H1 (cell line): ENCODE data around the gene KIAA0513. TPM values are rescaled to one million over a fixed set of nuclear protein-coding genes. Genes with fewer than 3 reads are reported as not detected.

ENCODE experiments used
- CTCF ChIA-PET: fragments of 300-600 bp; sonication (Branson Sonifier 250); formaldehyde crosslinking; loops from one replicate; lab custom pipeline; 2021; ENCODE audit not compliant: partially characterized antibody; lab: Charles Lee
- POLR2A ChIA-PET: fragments of 300-600 bp; sonication (Branson Sonifier 250); formaldehyde crosslinking; loops from one replicate; lab custom pipeline; 2021; ENCODE audit warnings: inconsistent platforms; ENCODE audit not compliant: partially characterized antibody; lab: Charles Lee
- DNase-seq, 2 experiments: peaks; one replicate each; pipeline versions ENCODE4 v3.0.0 to v3.0.0-alpha.2; 2010 to 2022; ENCODE audit warnings: low spot score in 2 of 2, low read depth in 1 of 2, mixed read lengths in 1 of 2
- FAIRE-seq: peaks from 2 replicates; lab custom pipeline; 2011; peaks lifted over from hg19 to GRCh38; lab: Jason Lieb, UNC
- H2AFZ ChIP-seq: 2 replicates; pipeline ENCODE4 v1.8.1; 2012; ENCODE audit warnings: low read length, inconsistent platforms
- H2AK5ac ChIP-seq: 2 replicates; pipeline ENCODE4 v1.6.1; 2013; ENCODE audit warnings: low read depth, low read length
- H2BK120ac ChIP-seq: replicated peaks from 2 replicates; pipeline ENCODE3; 2013; ENCODE audit warnings: low read depth, low read length, inconsistent platforms
- H2BK12ac ChIP-seq: 2 replicates; pipeline ENCODE4 v1.6.1; 2013; ENCODE audit warnings: low read depth, low read length
- H2BK15ac ChIP-seq: 2 replicates; pipeline ENCODE4 v1.6.1; 2013; ENCODE audit warnings: low read length
- H2BK20ac ChIP-seq: 2 replicates; pipeline ENCODE4 v1.6.1; 2013; ENCODE audit warnings: low read length
- H2BK5ac ChIP-seq: 2 replicates; pipeline ENCODE4 v1.6.1; 2013; ENCODE audit warnings: low read depth, low read length
- H3K14ac ChIP-seq: 2 replicates; pipeline ENCODE4 v1.6.1; 2013; ENCODE audit warnings: inconsistent platforms; ENCODE audit not compliant: insufficient read length
- H3K18ac ChIP-seq: 2 replicates; pipeline ENCODE4 v1.6.1; 2013; ENCODE audit warnings: low read length; ENCODE audit errors: extremely low read depth
- H3K23ac ChIP-seq: 2 replicates; pipeline ENCODE4 v1.6.1; 2013; ENCODE audit warnings: inconsistent platforms; ENCODE audit not compliant: insufficient read length
- H3K23me2 ChIP-seq: 2 replicates; pipeline ENCODE4 v1.6.1; 2013; ENCODE audit warnings: low read depth, low read length
- H3K27ac ChIP-seq: 2 replicates; pipeline ENCODE4 v1.6.1; 2011; ENCODE audit warnings: low read depth, low read length, inconsistent platforms
- H3K27me3 ChIP-seq, 4 experiments: replicated peaks in 1 of 4; 1 replicate in 1 of 4; 2 replicates in 3 of 4; pipeline versions ENCODE4 v1.6.1 to v1.8.1; 2011 to 2013; ENCODE audit warnings: low read length in 3 of 4, mild to moderate bottlenecking in 3 of 4, inconsistent platforms in 2 of 4, mixed read lengths in 2 of 4, moderate library complexity in 1 of 4; ENCODE audit not compliant: control insufficient read depth in 3 of 4, insufficient read depth in 3 of 4; ENCODE audit errors: extremely low read depth in 1 of 4
- H3K36me3 ChIP-seq, 4 experiments: 2 replicates each; pipeline versions ENCODE4 v1.6.1 to v1.8.1; 2011 to 2013; ENCODE audit warnings: mild to moderate bottlenecking in 4 of 4, low read length in 3 of 4, moderate library complexity in 2 of 4, control low read depth in 1 of 4, inconsistent platforms in 1 of 4; ENCODE audit not compliant: insufficient read depth in 4 of 4, control insufficient read depth in 2 of 4
- H3K4ac ChIP-seq: replicated peaks from 2 replicates; pipeline ENCODE3; 2013; ENCODE audit warnings: low read length, low read depth, mixed read lengths, inconsistent platforms; ENCODE audit not compliant: insufficient read length
- H3K4me1 ChIP-seq, 4 experiments: replicated peaks in 1 of 4; 1 replicate in 1 of 4; 2 replicates in 3 of 4; pipeline versions ENCODE4 v1.6.1 to v1.8.1; 2011 to 2013; ENCODE audit warnings: low read length in 3 of 4, inconsistent platforms in 2 of 4, mixed read lengths in 1 of 4; ENCODE audit not compliant: insufficient read depth in 4 of 4, control insufficient read depth in 3 of 4
- H3K4me2 ChIP-seq, 2 experiments: 2 replicates each; pipeline versions ENCODE4 v1.6.1 to v1.8.1; 2011 to 2013; ENCODE audit warnings: low read depth in 2 of 2, low read length in 2 of 2, control low read depth in 1 of 2, inconsistent platforms in 1 of 2, mild to moderate bottlenecking in 1 of 2; ENCODE audit not compliant: insufficient read depth in 1 of 2
- H3K4me3 ChIP-seq, 4 experiments: fragments of 200-600, 300-600 bp in 1 of 4; sonication (generic), shearing (Covaris generic), sonication (Bioruptor Twin) in 1 of 4; 2 replicates each; pipeline versions ENCODE4 v1.5.1 to v1.8.1; 2011 to 2016; ENCODE audit warnings: low read length in 4 of 4, low read depth in 3 of 4, control low read depth in 2 of 4, inconsistent platforms in 2 of 4, mild to moderate bottlenecking in 2 of 4, mixed read lengths in 1 of 4, moderate library complexity in 1 of 4; ENCODE audit not compliant: insufficient read depth in 2 of 4; ENCODE audit errors: extremely low read depth in 1 of 4
- H3K56ac ChIP-seq: replicated peaks from 2 replicates; pipeline ENCODE3; 2013; ENCODE audit warnings: low read depth, mild to moderate bottlenecking, mixed read lengths, low read length, inconsistent platforms; ENCODE audit not compliant: insufficient read length
- H3K79me1 ChIP-seq: 2 replicates; pipeline ENCODE4 v1.6.1; 2013; ENCODE audit warnings: low read depth, low read length, control low read depth
- H3K79me2 ChIP-seq, 2 experiments: 2 replicates each; pipeline versions ENCODE4 v1.6.1 to v1.8.1; 2012 to 2013; ENCODE audit warnings: low read length in 2 of 2, mild to moderate bottlenecking in 2 of 2, inconsistent platforms in 1 of 2; ENCODE audit not compliant: insufficient read depth in 2 of 2, control insufficient read depth in 1 of 2
- H3K9ac ChIP-seq, 4 experiments: replicated peaks in 1 of 4; 1 replicate in 1 of 4; 2 replicates in 3 of 4; pipeline versions ENCODE4 v1.6.1 to v1.8.1; 2011 to 2013; ENCODE audit warnings: low read depth in 3 of 4, low read length in 3 of 4, control low read depth in 2 of 4, mild to moderate bottlenecking in 2 of 4, moderate library complexity in 2 of 4, inconsistent platforms in 1 of 4; ENCODE audit errors: extremely low read depth in 1 of 4
- H3K9me3 ChIP-seq, 2 experiments: 2 replicates each; pipeline versions ENCODE4 v1.6.1 to v1.8.1; 2012 to 2013; ENCODE audit warnings: mild to moderate bottlenecking in 2 of 2, moderate library complexity in 2 of 2, control low read depth in 1 of 2, inconsistent platforms in 1 of 2, low read depth in 1 of 2, low read length in 1 of 2, mixed read lengths in 1 of 2; ENCODE audit not compliant: insufficient read depth in 2 of 2
- H4K20me1 ChIP-seq, 2 experiments: replicated peaks in 1 of 2; 2 replicates each; pipeline versions ENCODE3 to v1.8.1; 2011 to 2013; ENCODE audit warnings: inconsistent platforms in 2 of 2, low read length in 2 of 2, mild to moderate bottlenecking in 1 of 2; ENCODE audit not compliant: insufficient read depth in 2 of 2, control insufficient read depth in 1 of 2
- H4K5ac ChIP-seq: 2 replicates; pipeline ENCODE4 v1.6.1; 2013; ENCODE audit warnings: low read length, low read depth, mixed read lengths, inconsistent platforms; ENCODE audit not compliant: insufficient read length
- H4K8ac ChIP-seq: 2 replicates; pipeline ENCODE4 v1.8.0; 2013; ENCODE audit warnings: mild to moderate bottlenecking, moderate library complexity, low read length, inconsistent platforms; ENCODE audit not compliant: insufficient read depth; ENCODE audit errors: extremely low read depth
- H4K91ac ChIP-seq: replicated peaks from 2 replicates; pipeline ENCODE3; 2013; ENCODE audit warnings: low read length, mixed read lengths, inconsistent platforms; ENCODE audit not compliant: insufficient read length
- FOSL1 ChIP-seq: IDR thresholded peaks from 2 replicates; pipeline ENCODE4 v1.6.1; 2011; ENCODE audit warnings: mild to moderate bottlenecking, low read depth, low read length, moderate library complexity; ENCODE audit not compliant: insufficient read depth
- WGBS, 2 experiments: shearing (Covaris generic) in 1 of 2; methylation state at CpG; one replicate each; pipeline versions ENCODE4 v1.1.6 to v1.1.7; 2013 to 2015; ENCODE audit warnings: low lambda C conversion rate in 2 of 2, mixed read lengths in 2 of 2, inconsistent platforms in 1 of 2, low coverage in 1 of 2, missing lambda C conversion rate in 1 of 2; ENCODE audit not compliant: insufficient replicate concordance in 2 of 2, insufficient coverage in 1 of 2, insufficient read length in 1 of 2; ENCODE audit errors: extremely low coverage in 1 of 2, missing lambda C conversion rate in 1 of 2; 5-methylcytosine and 5-hydroxymethylcytosine counted together
- polyA plus RNA-seq, 7 experiments: library from polyadenylated mRNA; depleted of rRNA in 3 of 7; stranded (reverse) in 5 of 7; unstranded in 2 of 7; fragments of >200 nt in 5 of 7; fragments of 200-250 nt in 2 of 7; gene quantifications; 1 replicate in 5 of 7; 2 replicates in 1 of 7; 4 replicates in 1 of 7; pipeline versions ENCODE4 v1.2.1 to v1.2.3, GENCODE V29; 2011 to 2013; ENCODE audit warnings: missing spikeins in 2 of 7, mixed read lengths in 2 of 7
- total RNA-seq: library from RNA; stranded (reverse); fragmentation: NEBNext Ultra II Directional; extraction: Animal tissue kit (Norgen Biotek cat#: 25700); gene quantifications from 2 replicates; pipeline ENCODE4 v1.2.1, GENCODE V29; 2021
- TF ChIP-seq, protein P1 (sequence below): IDR thresholded peaks from 2 replicates; pipeline ENCODE4 v1.6.1; 2011; ENCODE audit warnings: low read depth, mild to moderate bottlenecking, low read length; ENCODE audit not compliant: insufficient read depth

The KIAA0513 gene
- total and polyA plus RNA-seq, 2 of the 8 experiments (the other 6 are each of a cell fraction or from before 2014, with no cell fraction given) = 2.1 to 6.1 TPM

DNA sequence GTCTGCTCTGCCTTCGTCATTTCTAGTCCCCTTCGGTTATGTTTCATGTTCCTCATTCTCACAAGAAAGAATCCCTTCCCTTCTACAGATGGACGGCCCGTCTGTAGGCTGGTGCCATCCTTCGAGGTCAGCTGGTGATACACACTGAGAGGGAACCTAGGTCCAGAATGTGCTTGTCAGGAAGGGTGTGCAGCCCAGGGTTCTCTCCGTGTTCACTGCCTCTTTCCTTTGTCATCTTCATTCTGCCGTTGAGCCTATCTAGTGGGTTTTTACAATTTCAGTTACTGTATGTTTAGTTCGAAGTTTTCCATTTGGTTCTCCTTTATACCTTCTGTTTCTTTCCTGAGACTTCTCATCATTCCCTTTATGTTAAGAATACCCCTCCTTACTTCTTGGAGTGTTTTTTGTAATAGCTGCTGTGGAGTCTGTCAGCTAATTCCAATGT, 18.9 kb downstream of the KIAA0513 start:
- 89% methylated on average over 8 of the region's 8 CpGs; no CpG with 5 or more reads in 1 of the 2 experiments for WGBS, 2 experiments
- Histone ChIP-seq H3K4me3 (no peak overlapping the region), H4K91ac (no peak overlapping the region), H3K27ac (no peak overlapping the region), H4K20me1 (peaks cover 1 to 2% of the 10 kb centered on the region in 2 experiments), H3K4me2 (no peak overlapping the region), H3K79me2 (no peaks in the 10 kb centered on the region), H4K5ac (no peak overlapping the region), H3K9me3 (no peaks in the 10 kb centered on the region), H4K8ac (no peak overlapping the region), H3K27me3 (no peaks in the 10 kb centered on the region), H2BK15ac (no peak overlapping the region), H3K79me1 (no peaks in the 10 kb centered on the region), H2BK120ac (no peak overlapping the region), H3K4me1 (0 out of 7 replicates have a peak, but pooled peaks cover 0 to 2% (median 0%) of the 10 kb centered on the region in 4 experiments), H3K56ac (no peak overlapping the region), H3K23ac (no peak overlapping the region), H3K23me2 (no peaks in the 10 kb centered on the region), H3K9ac (no peak overlapping the region), H2BK12ac (no peak overlapping the region), H2AFZ (no peak overlapping the region), H3K36me3 (no peaks in the 10 kb centered on the region), H3K14ac (no peak overlapping the region), H3K4ac (no peak overlapping the region), H2BK5ac (no peak overlapping the region), H2AK5ac (no peak overlapping the region), H3K18ac (no peak overlapping the region), H2BK20ac (no peak overlapping the region)
- ChIA-PET POLR2A (interaction anchor here (1.5 kb wide), 1 partner anchor 10 kb away, joined by 5 read pairs; no protein-coding TSS in a partner anchor), CTCF (interaction anchor here (1.0 to 3.3 kb wide), 6 partner anchors 11 to 68 kb away, joined by 3 to 36 read pairs (median 4); partner anchors contain the start of gene KIAA0513)
- DNase-seq = no peak
- FAIRE-seq = no peak
- TF ChIP-seq, protein P1, sequence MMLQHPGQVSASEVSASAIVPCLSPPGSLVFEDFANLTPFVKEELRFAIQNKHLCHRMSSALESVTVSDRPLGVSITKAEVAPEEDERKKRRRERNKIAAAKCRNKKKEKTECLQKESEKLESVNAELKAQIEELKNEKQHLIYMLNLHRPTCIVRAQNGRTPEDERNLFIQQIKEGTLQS = no peak
- TF ChIP-seq FOSL1 = no peak
